Endodermal cell (in vitro differentiated cells): Measurements from ENCODE around the gene PTPRCAP. TPM values are rescaled to one million over a fixed set of nuclear protein-coding genes. Genes with fewer than 3 reads are reported as not detected.

Experiments used
- DNase-seq: peaks from one replicate; pipeline ENCODE4 v3.0.0-alpha.2; 2017
- H3K27ac ChIP-seq: 2 replicates; pipeline ENCODE4 v1.5.1; 2013; ENCODE audit warnings: mild to moderate bottlenecking, low read depth, low read length, moderate library complexity
- H3K27me3 ChIP-seq: 2 replicates; pipeline ENCODE4 v1.6.1; 2013; ENCODE audit warnings: mild to moderate bottlenecking, low read length, moderate library complexity; ENCODE audit not compliant: insufficient read depth, control insufficient read depth, poor library complexity, severe bottlenecking
- H3K36me3 ChIP-seq: 2 replicates; pipeline ENCODE4 v1.7.0; 2013; ENCODE audit warnings: mild to moderate bottlenecking, low read length, moderate library complexity; ENCODE audit not compliant: control insufficient read depth, insufficient read depth
- H3K4me1 ChIP-seq: one replicate; pipeline ENCODE4 v1.7.0; 2013; ENCODE audit warnings: low read length; ENCODE audit not compliant: control insufficient read depth, insufficient read depth
- H3K4me3 ChIP-seq: 2 replicates; pipeline ENCODE4 v1.5.1; 2013; ENCODE audit warnings: mild to moderate bottlenecking, low read length, moderate library complexity
- H3K9ac ChIP-seq: 2 replicates; pipeline ENCODE4 v1.6.1; 2013; ENCODE audit warnings: mild to moderate bottlenecking, low read length, moderate library complexity; ENCODE audit not compliant: poor library complexity, severe bottlenecking; ENCODE audit errors: extremely low read depth
- H3K9me3 ChIP-seq: 2 replicates; pipeline ENCODE4 v1.6.1; 2013; ENCODE audit warnings: mild to moderate bottlenecking, low read length, moderate library complexity; ENCODE audit not compliant: control insufficient read depth
- H3K27ac Mint-ChIP-seq: 2 replicates; pipeline ENCODE4 v1.8.0; 2020; ENCODE audit warnings: mixed read lengths
- H3K27me3 Mint-ChIP-seq: 2 replicates; pipeline ENCODE4 v1.8.0; 2021; ENCODE audit warnings: mild to moderate bottlenecking, mixed read lengths; ENCODE audit not compliant: insufficient read depth
- H3K36me3 Mint-ChIP-seq: 2 replicates; pipeline ENCODE4 v1.8.0; 2020; ENCODE audit warnings: low read depth, mixed read lengths
- H3K4me1 Mint-ChIP-seq: 2 replicates; pipeline ENCODE4 v1.8.0; 2020; ENCODE audit warnings: mixed read lengths
- H3K4me3 Mint-ChIP-seq: 2 replicates; pipeline ENCODE4 v1.8.0; 2020; ENCODE audit warnings: mild to moderate bottlenecking, moderate library complexity, mixed read lengths
- H3K9me3 Mint-ChIP-seq: 2 replicates; pipeline ENCODE4 v1.8.0; 2020; ENCODE audit warnings: mild to moderate bottlenecking, mixed read lengths
- WGBS, 2 experiments: methylation state at CpG; one replicate each; pipeline versions ENCODE4 v1.1.5 to v1.1.7; 2013; ENCODE audit warnings: missing lambda C conversion rate in 2 of 2, mixed read lengths in 1 of 2; ENCODE audit not compliant: insufficient coverage in 1 of 2, insufficient read length in 1 of 2; 5-methylcytosine and 5-hydroxymethylcytosine counted together
- total RNA-seq, 2 donors: library from RNA; stranded (reverse); fragmentation: NEBNext Ultra II Directional in 1 of 2; extraction: Animal tissue kit (Norgen Biotek cat#: 25700) in 1 of 2; gene quantifications; 2 replicates in 1 of 2; 3 replicates in 1 of 2; pipeline ENCODE4 v1.2.1, GENCODE V29; 2021
- TF ChIP-seq, protein P1 (sequence below): fragments of 200-600 bp; sonication (generic); conservative IDR thresholded peaks from 2 replicates; pipeline ENCODE4 v1.5.0; 2021; ENCODE audit warnings: antibody characterized with exemption, mild to moderate bottlenecking

The PTPRCAP gene
- total RNA-seq, 2 donors from 2014 or later = 2.1 TPM; not detected in 1

DNA sequence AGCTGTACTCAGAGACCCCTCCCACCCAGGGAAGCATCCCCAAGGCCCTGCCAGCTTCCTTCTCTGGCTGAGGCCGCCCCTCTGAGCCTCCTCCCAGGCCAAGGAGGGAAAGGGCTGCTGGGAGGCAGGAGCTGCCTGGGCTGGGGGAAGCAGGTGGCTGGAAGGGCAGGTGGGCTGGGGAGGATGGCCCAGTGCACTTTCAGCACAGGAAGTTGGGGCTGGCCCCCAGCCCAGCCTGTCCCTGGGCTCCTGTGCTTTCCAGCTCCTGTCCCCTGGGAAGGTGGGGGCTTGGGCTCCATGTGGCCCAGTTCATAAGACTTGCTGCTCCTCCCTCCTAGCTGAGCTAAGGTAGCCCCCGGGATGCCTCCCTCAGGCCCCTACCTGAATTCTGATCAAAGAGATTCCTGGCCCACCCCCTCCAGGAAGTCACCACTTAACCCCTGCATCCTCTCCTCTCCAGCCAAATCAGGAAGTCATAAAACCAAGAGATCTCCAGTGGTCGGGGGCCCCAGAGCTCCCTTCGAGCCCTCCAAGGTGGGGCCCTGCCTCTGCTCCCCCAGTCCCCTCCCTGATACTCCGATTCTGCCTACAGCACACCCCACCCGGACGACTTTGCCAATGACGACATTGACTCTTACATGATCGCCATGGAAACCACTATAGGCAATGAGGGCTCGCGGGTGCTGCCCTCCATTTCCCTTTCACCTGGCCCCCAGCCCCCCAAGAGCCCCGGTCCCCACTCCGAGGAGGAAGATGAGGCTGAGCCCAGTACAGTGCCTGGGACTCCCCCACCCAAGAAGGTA, 40.7 kb downstream of the PTPRCAP start:
- H3K27ac ChIP-seq = no peak overlapping the region
- peaks cover 40% of the 10 kb centered on the region for H3K36me3 ChIP-seq
- no peaks in the 10 kb centered on the region for H3K27me3 ChIP-seq
- Mint-ChIP-seq H3K9me3 (no peaks in the 10 kb centered on the region), H3K27ac (peak overlapping the region; percentile 64), H3K36me3 (peaks cover 43% of the 10 kb centered on the region), H3K27me3 (no peaks in the 10 kb centered on the region), H3K4me1 (peaks cover 18% of the 10 kb centered on the region), H3K4me3 (no peak overlapping the region)
- H3K4me3 ChIP-seq = no peak overlapping the region
- H3K9ac ChIP-seq = no peak overlapping the region
- peak; percentile 74 for DNase-seq
- H3K4me1 ChIP-seq = peaks cover 10% of the 10 kb centered on the region
- TF ChIP-seq, protein P1, sequence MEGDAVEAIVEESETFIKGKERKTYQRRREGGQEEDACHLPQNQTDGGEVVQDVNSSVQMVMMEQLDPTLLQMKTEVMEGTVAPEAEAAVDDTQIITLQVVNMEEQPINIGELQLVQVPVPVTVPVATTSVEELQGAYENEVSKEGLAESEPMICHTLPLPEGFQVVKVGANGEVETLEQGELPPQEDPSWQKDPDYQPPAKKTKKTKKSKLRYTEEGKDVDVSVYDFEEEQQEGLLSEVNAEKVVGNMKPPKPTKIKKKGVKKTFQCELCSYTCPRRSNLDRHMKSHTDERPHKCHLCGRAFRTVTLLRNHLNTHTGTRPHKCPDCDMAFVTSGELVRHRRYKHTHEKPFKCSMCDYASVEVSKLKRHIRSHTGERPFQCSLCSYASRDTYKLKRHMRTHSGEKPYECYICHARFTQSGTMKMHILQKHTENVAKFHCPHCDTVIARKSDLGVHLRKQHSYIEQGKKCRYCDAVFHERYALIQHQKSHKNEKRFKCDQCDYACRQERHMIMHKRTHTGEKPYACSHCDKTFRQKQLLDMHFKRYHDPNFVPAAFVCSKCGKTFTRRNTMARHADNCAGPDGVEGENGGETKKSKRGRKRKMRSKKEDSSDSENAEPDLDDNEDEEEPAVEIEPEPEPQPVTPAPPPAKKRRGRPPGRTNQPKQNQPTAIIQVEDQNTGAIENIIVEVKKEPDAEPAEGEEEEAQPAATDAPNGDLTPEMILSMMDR = no peak
- no peaks in the 10 kb centered on the region for H3K9me3 ChIP-seq
- WGBS, 2 experiments = 78 to 82% methylated on average over 3 to 11 of the region's 13 CpGs

DNA sequence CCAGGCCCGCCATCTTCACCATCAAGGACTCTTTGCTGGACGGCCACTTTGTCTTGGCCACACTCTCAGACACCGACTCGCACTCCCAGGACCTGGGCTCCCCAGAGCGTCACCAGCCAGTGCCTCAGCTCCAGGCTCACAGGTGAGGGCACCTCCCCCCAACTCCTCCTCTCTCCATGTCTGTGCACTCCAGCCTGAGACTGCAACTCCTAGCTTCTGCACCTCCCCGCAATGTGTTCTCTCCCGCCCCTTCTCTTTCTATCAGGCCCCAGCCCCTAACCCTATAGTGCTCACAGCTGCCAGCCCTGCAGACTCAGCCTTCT, 41.3 kb downstream of the PTPRCAP start:
- WGBS, 2 experiments = 96 to 100% methylated on average over 6 to 7 of the region's 7 CpGs

DNA sequence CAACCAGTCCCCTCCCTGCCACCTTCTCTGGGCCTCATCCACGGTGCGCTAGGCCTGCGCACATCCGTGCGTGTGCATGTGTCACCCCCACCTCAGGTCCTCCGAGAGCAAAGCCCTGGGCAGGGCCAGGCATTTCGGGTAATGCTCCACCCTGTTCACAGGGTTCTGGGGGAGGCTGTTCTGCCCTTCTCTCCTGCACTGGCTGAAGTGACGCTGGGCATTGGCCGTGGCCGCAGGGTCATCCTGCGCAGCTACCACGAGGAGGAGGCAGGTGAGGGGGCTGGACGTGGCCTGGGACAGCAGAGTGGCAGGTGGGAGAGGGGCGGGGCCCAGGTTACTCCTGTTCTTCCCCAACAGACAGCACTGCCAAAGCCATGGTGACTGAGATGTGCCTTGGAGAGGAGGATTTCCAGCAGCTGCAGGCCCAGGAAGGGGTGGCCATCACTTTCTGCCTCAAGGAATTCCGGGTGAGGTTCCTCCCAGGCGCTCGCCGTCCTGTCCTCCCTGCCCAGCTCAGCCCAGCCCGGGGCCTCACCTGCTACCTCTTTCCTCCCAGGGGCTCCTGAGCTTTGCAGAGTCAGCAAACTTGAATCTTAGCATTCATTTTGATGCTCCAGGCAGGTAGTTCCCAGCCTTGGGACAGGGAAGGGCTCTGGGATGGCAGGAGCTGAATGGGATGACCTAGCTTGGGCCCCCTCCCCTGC, 41.8 kb downstream of the PTPRCAP start:
- H3K4me3 Mint-ChIP-seq = no peak overlapping the region
- WGBS, 2 experiments = 92 to 98% methylated on average over 18 to 19 of the region's 19 CpGs
- H3K9ac ChIP-seq = no peak overlapping the region

More for the DNA sequence above, 41.3 kb downstream of the PTPRCAP start:
- H3K4me3 ChIP-seq = no peak overlapping the region
- H3K9me3 Mint-ChIP-seq = no peaks in the 10 kb centered on the region
- H3K36me3 Mint-ChIP-seq = peaks cover 43% of the 10 kb centered on the region
- H3K27ac Mint-ChIP-seq = peak overlapping the region; percentile 29
- no peaks in the 10 kb centered on the region for H3K27me3 ChIP-seq
- no peaks in the 10 kb centered on the region for H3K9me3 ChIP-seq
- no peak overlapping the region for H3K27ac ChIP-seq
- no peak for DNase-seq
- peaks cover 40% of the 10 kb centered on the region for H3K36me3 ChIP-seq
- peaks cover 18% of the 10 kb centered on the region for H3K4me1 Mint-ChIP-seq
- H3K9ac ChIP-seq = no peak overlapping the region
- H3K4me1 ChIP-seq = peaks cover 10% of the 10 kb centered on the region
- TF ChIP-seq, protein P1 = no peak
- no peak overlapping the region for H3K4me3 Mint-ChIP-seq
- no peaks in the 10 kb centered on the region for H3K27me3 Mint-ChIP-seq

More for the DNA sequence above, 41.8 kb downstream of the PTPRCAP start:
- no peak overlapping the region for H3K27ac Mint-ChIP-seq
- Histone ChIP-seq H3K36me3 (peaks cover 40% of the 10 kb centered on the region), H3K27ac (no peak overlapping the region), H3K4me1 (peaks cover 7% of the 10 kb centered on the region), H3K27me3 (no peaks in the 10 kb centered on the region), H3K4me3 (no peak overlapping the region), H3K9me3 (no peaks in the 10 kb centered on the region)
- peaks cover 17% of the 10 kb centered on the region for H3K4me1 Mint-ChIP-seq
- H3K27me3 Mint-ChIP-seq = no peaks in the 10 kb centered on the region
- DNase-seq = no peak
- peaks cover 42% of the 10 kb centered on the region for H3K36me3 Mint-ChIP-seq
- H3K9me3 Mint-ChIP-seq = no peaks in the 10 kb centered on the region
- TF ChIP-seq, protein P1 = no peak
